GM23338 (cell line): ENCODE results near the gene ITPRID2. TPM values are rescaled to one million over a fixed set of nuclear protein-coding genes. Genes with fewer than 3 reads are reported as not detected.

ENCODE experiments used
- ATAC-seq: fragments of 200-7000 bp; cut with Tn5 transposase; 3 replicates; pipeline ENCODE4 v1.9.1; 2020
- DNase-seq: peaks from one replicate; pipeline ENCODE4 v3.0.0-alpha.2; 2015; ENCODE audit warnings: low spot score
- H2AFZ ChIP-seq: fragments of 200-600 bp; sonication (generic); 2 replicates; pipeline ENCODE4 v1.8.0; 2016; ENCODE audit warnings: antibody characterized with exemption, mild to moderate bottlenecking, moderate library complexity
- H3F3A ChIP-seq: fragments of 200-600 bp; sonication (generic); replicated peaks from 2 replicates; pipeline ENCODE4 v1.8.0; 2017; ENCODE audit warnings: antibody characterized with exemption, mixed run types, low read depth
- H3K27ac ChIP-seq: fragments of 200-600 bp; sonication (generic); 2 replicates; pipeline ENCODE4 v1.6.1; 2016; ENCODE audit warnings: low read depth
- H3K27me3 ChIP-seq: fragments of 200-600 bp; sonication (generic); 2 replicates; pipeline ENCODE4 v1.8.0; 2016; ENCODE audit warnings: mild to moderate bottlenecking, mixed run types, moderate library complexity; ENCODE audit not compliant: insufficient read depth
- H3K36me3 ChIP-seq: fragments of 200-600 bp; sonication (generic); 2 replicates; pipeline ENCODE4 v1.8.0; 2016; ENCODE audit warnings: mild to moderate bottlenecking; ENCODE audit not compliant: insufficient read depth
- H3K4me1 ChIP-seq: fragments of 200-600 bp; sonication (generic); 2 replicates; pipeline ENCODE4 v1.8.0; 2016; ENCODE audit warnings: mild to moderate bottlenecking, moderate library complexity; ENCODE audit not compliant: insufficient read depth
- H3K4me2 ChIP-seq: fragments of 200-600 bp; sonication (generic); 2 replicates; pipeline ENCODE4 v1.7.1; 2017; ENCODE audit warnings: mixed run types
- H3K4me3 ChIP-seq: fragments of 200-600 bp; sonication (generic); 2 replicates; pipeline ENCODE4 v1.6.1; 2016; ENCODE audit warnings: mixed run types
- H3K79me2 ChIP-seq: fragments of 200-600 bp; sonication (generic); replicated peaks from 2 replicates; pipeline ENCODE4 v1.8.0; 2017; ENCODE audit warnings: mild to moderate bottlenecking; ENCODE audit not compliant: insufficient read depth
- H3K9me2 ChIP-seq: fragments of 200-600 bp; sonication (generic); 2 replicates; pipeline ENCODE4 v1.8.0; 2017; ENCODE audit not compliant: insufficient read depth
- H4K20me1 ChIP-seq: fragments of 200-600 bp; sonication (generic); replicated peaks from 2 replicates; pipeline ENCODE4 v1.8.0; 2017; ENCODE audit warnings: mild to moderate bottlenecking; ENCODE audit not compliant: insufficient read depth
- H3K27ac Mint-ChIP-seq: 2 replicates; pipeline ENCODE4 v1.8.0; 2020; ENCODE audit warnings: inconsistent platforms, mild to moderate bottlenecking, moderate library complexity, mixed read lengths
- H3K27me3 Mint-ChIP-seq: 3 replicates; pipeline ENCODE4 v1.8.0; 2022; ENCODE audit warnings: low read depth, mild to moderate bottlenecking, moderate library complexity, mixed read lengths, inconsistent platforms; ENCODE audit not compliant: insufficient read depth, poor library complexity
- H3K36me3 Mint-ChIP-seq: 3 replicates; pipeline ENCODE4 v1.8.0; 2021; ENCODE audit warnings: low read depth, mild to moderate bottlenecking, inconsistent platforms, moderate library complexity, mixed read lengths
- H3K4me1 Mint-ChIP-seq: 3 replicates; pipeline ENCODE4 v1.8.0; 2020; ENCODE audit warnings: mild to moderate bottlenecking, inconsistent platforms, mixed read lengths
- H3K4me3 Mint-ChIP-seq: 3 replicates; pipeline ENCODE4 v1.8.0; 2021; ENCODE audit warnings: moderate library complexity, mild to moderate bottlenecking, inconsistent platforms, mixed read lengths
- H3K9me3 Mint-ChIP-seq: 3 replicates; pipeline ENCODE4 v1.8.0; 2020; ENCODE audit warnings: moderate library complexity, mild to moderate bottlenecking, inconsistent platforms, mixed read lengths
- CTCF ChIP-seq, 2 experiments: fragments of 200-600 bp in 1 of 2; sonication (generic) in 1 of 2; conservative IDR thresholded peaks; 2 replicates each; pipeline versions ENCODE4 v1.5.1 to v1.6.1; 2016 to 2017; ENCODE audit warnings: antibody characterized with exemption in 2 of 2, low read depth in 2 of 2, mild to moderate bottlenecking in 2 of 2, moderate library complexity in 1 of 2
- ETS1 ChIP-seq: IDR thresholded peaks from 2 replicates; pipeline ENCODE4 v1.6.1; 2016; ENCODE audit warnings: antibody characterized with exemption
- EZH2 ChIP-seq: fragments of 200-600 bp; sonication (generic); IDR thresholded peaks from one replicate; pipeline ENCODE4 v1.8.0; 2017; ENCODE audit warnings: antibody characterized with exemption, mild to moderate bottlenecking, low read depth; ENCODE audit not compliant: unreplicated experiment
- EZH2phosphoT487 ChIP-seq: fragments of 200-600 bp; sonication (generic); IDR thresholded peaks from one replicate; pipeline ENCODE4 v1.8.1; 2018; ENCODE audit warnings: antibody characterized with exemption; ENCODE audit not compliant: unreplicated experiment
- JUNB ChIP-seq: IDR thresholded peaks from one replicate; pipeline ENCODE4 v1.6.1; 2016; ENCODE audit warnings: antibody characterized with exemption; ENCODE audit not compliant: unreplicated experiment
- POLR2AphosphoS5 ChIP-seq: IDR thresholded peaks from 2 replicates; pipeline ENCODE4 v1.6.1; 2016; ENCODE audit warnings: antibody characterized with exemption, low read depth
- REST ChIP-seq: IDR thresholded peaks from one replicate; pipeline ENCODE4 v1.6.1; 2018; ENCODE audit warnings: antibody characterized with exemption; ENCODE audit not compliant: unreplicated experiment
- ZNF462 ChIP-seq: fragments of 250-450 bp; sonication (Bioruptor Pico); IDR thresholded peaks from 2 replicates; pipeline ENCODE4 v1.5.0; 2020; ENCODE audit warnings: mild to moderate bottlenecking, moderate library complexity
- polyA plus RNA-seq: library from polyadenylated mRNA; unstranded; fragments of >200 nt; fragmentation: Nextera tagmentation; extraction: Ambion mirVana; gene quantifications from 2 replicates; pipeline ENCODE4 v1.2.1, GENCODE V29; 2016
- total RNA-seq: library from RNA; depleted of rRNA; stranded (reverse); fragments of >200 nt; shearing (Covaris generic); gene quantifications from 2 replicates; pipeline ENCODE4 v1.2.3, GENCODE V29; 2014

The ITPRID2 gene
- total and polyA plus RNA-seq, 2 experiments from 2014 or later = 4.4 to 12.0 TPM

- no peak overlapping the region for H3K4me2 ChIP-seq
- no peak overlapping the region for H3K27ac ChIP-seq
- H3K79me2 ChIP-seq = no peaks in the 10 kb centered on the region
- TF ChIP-seq JUNB = no peak
- TF ChIP-seq EZH2 = no peak
- TF ChIP-seq POLR2AphosphoS5 = no peak
- no peak for TF ChIP-seq ETS1
- no peak for TF ChIP-seq CTCF (conservative IDR thresholded peaks at IDR 0.05; ENCODE audit: low read depth in 2 of 2)
- TF ChIP-seq ZNF462 (CRISPR knock-in tag) = no peak
- no peak for TF ChIP-seq REST
- TF ChIP-seq EZH2phosphoT487 = no peak
- no peak overlapping the region for H2AFZ ChIP-seq
- Mint-ChIP-seq H3K4me3 (no peak overlapping the region), H3K27me3 (no peaks in the 10 kb centered on the region), H3K4me1 (no peaks in the 10 kb centered on the region), H3K27ac (no peak overlapping the region), H3K36me3 (peaks cover 2% of the 10 kb centered on the region; the same call in 1 of the 3 replicates), H3K9me3 (no peaks in the 10 kb centered on the region)
- H3K9me2 ChIP-seq = no peaks in the 10 kb centered on the region
- no peaks in the 10 kb centered on the region; the same call in 1 of the 2 replicates for H4K20me1 ChIP-seq
- H3F3A ChIP-seq = no peaks in the 10 kb centered on the region
- ATAC-seq (no peak), DNase-seq (no peak)
- no peaks in the 10 kb centered on the region; the same call in 1 of the 2 replicates for H3K36me3 ChIP-seq
- H3K27me3 ChIP-seq = no peaks in the 10 kb centered on the region
- no peak overlapping the region for H3K4me3 ChIP-seq
- no peaks in the 10 kb centered on the region for H3K4me1 ChIP-seq
Observed at GRCh38 chr2:181907057-181907456, 15.5 kb downstream of the ITPRID2 start.
